ENCODE measurements around the gene MROH8. TPM values are rescaled to one million over a fixed set of nuclear protein-coding genes. Genes with fewer than 3 reads are reported as not detected.
A peak's percentile ranks its signal among the peaks of the same experiment; 100 is the strongest.

The MROH8 gene
- 1 to 10 TPM; 1.7 to 2.2 TPM for total RNA-seq

- Mint-ChIP-seq H3K9me3 (no peaks in the 10 kb centered on the region), H3K27ac (peak within 1 kb of the TSS; percentile 94), H3K27me3 (no peaks in the 10 kb centered on the region), H3K4me3 (peak within 1 kb of the TSS; percentile 92), H3K4me1 (peaks cover 37% of the 10 kb centered on the region), H3K36me3 (ENCODE audit: low read depth) (peaks cover 27% of the 10 kb centered on the region)
- DNase-seq: peak; percentile 97
- CTCF ChIA-PET: interaction anchor here (0.6 to 3.5 kb wide), 9 partner anchors 11 to 676 kb away, joined by 3 to 79 read pairs (median 5); partner anchors contain the start of gene RBL1
- POLR2A ChIA-PET: interaction anchor here (0.6 to 4.4 kb wide), 32 partner anchors 11 to 1784 kb away, joined by 3 to 106 read pairs (median 4); partner anchors contain the start of genes BLCAP, DHX35, MANBAL and RBL1
These were observed at the start of gene MROH8, which contains the start of gene RPN2 for GRCh38 chr20:37178839-37179682. Gene MROH8, minus strand, starts transcription at chr20:37179548. Gene RPN2, plus strand, starts transcription at chr20:37179330. Its CDS starts 27 bp downstream, at chr20:37179357.

- CTCF ChIA-PET: no interaction called here
- no peak for DNase-seq
- H3K36me3 Mint-ChIP-seq (ENCODE audit: low read depth): peaks cover 83% of the 10 kb centered on the region
- H3K9me3 Mint-ChIP-seq: no peaks in the 10 kb centered on the region
- H3K27ac Mint-ChIP-seq: no peak overlapping the region
- POLR2A ChIA-PET: no interaction called here
- H3K4me3 Mint-ChIP-seq: no peak overlapping the region
- no peaks in the 10 kb centered on the region for H3K27me3 Mint-ChIP-seq
- no peaks in the 10 kb centered on the region for H3K4me1 Mint-ChIP-seq
These were observed 49.3 kb upstream of the MROH8 start for GRCh38 chr20:37228656-37229055.

GRCh38 chr20:37228082-37228481, 48.7 kb upstream of the MROH8 start:
- H3K27ac Mint-ChIP-seq: no peak overlapping the region
- CTCF ChIA-PET: interaction anchor here (1.4 to 1.8 kb wide), 2 partner anchors 14 to 32 kb away, joined by 3 to 4 read pairs; no protein-coding TSS in a partner anchor

GRCh38 chr20:37226889-37227288, 47.5 kb upstream of the MROH8 start:
- ChIA-PET CTCF (interaction anchor here (1.4 to 1.8 kb wide), 2 partner anchors 13 to 31 kb away, joined by 3 to 4 read pairs; no protein-coding TSS in a partner anchor), POLR2A (no interaction called here)
- Mint-ChIP-seq H3K36me3 (ENCODE audit: low read depth) (peaks cover 87% of the 10 kb centered on the region), H3K9me3 (no peaks in the 10 kb centered on the region), H3K4me1 (peaks cover 1% of the 10 kb centered on the region), H3K27ac (no peak overlapping the region), H3K4me3 (no peak overlapping the region), H3K27me3 (no peaks in the 10 kb centered on the region)
- no peak for DNase-seq

More at GRCh38 chr20:37228082-37228481, 48.7 kb upstream of the MROH8 start:
- peaks cover 88% of the 10 kb centered on the region for H3K36me3 Mint-ChIP-seq (ENCODE audit: low read depth)
- H3K4me3 Mint-ChIP-seq: no peak overlapping the region
- DNase-seq: no peak
- H3K27me3 Mint-ChIP-seq: no peaks in the 10 kb centered on the region
- POLR2A ChIA-PET: no interaction called here
- H3K4me1 Mint-ChIP-seq: no peaks in the 10 kb centered on the region
- H3K9me3 Mint-ChIP-seq: no peaks in the 10 kb centered on the region

GRCh38 chr20:37225146-37225545, 45.8 kb upstream of the MROH8 start:
- no peak for DNase-seq
- peaks cover 1% of the 10 kb centered on the region for H3K4me1 Mint-ChIP-seq
- CTCF ChIA-PET: interaction anchor here (1.0 to 1.1 kb wide), 2 partner anchors 28 to 160 kb away, joined by 3 to 4 read pairs; no protein-coding TSS in a partner anchor
- POLR2A ChIA-PET: interaction anchor here (0.6 kb wide), 1 partner anchor 471 kb away, joined by 3 read pairs; no protein-coding TSS in a partner anchor
- no peaks in the 10 kb centered on the region for H3K9me3 Mint-ChIP-seq
- peaks cover 76% of the 10 kb centered on the region for H3K36me3 Mint-ChIP-seq (ENCODE audit: low read depth)
- H3K27me3 Mint-ChIP-seq: no peaks in the 10 kb centered on the region
- H3K27ac Mint-ChIP-seq: no peak overlapping the region
- H3K4me3 Mint-ChIP-seq: no peak overlapping the region

GRCh38 chr20:37223053-37223452, 43.7 kb upstream of the MROH8 start:
- Mint-ChIP-seq H3K36me3 (ENCODE audit: low read depth) (peaks cover 72% of the 10 kb centered on the region), H3K9me3 (no peaks in the 10 kb centered on the region), H3K27me3 (no peaks in the 10 kb centered on the region), H3K4me1 (peaks cover 1% of the 10 kb centered on the region), H3K4me3 (no peak overlapping the region), H3K27ac (no peak overlapping the region)
- ChIA-PET CTCF (interaction anchor here (0.6 to 1.0 kb wide), 3 partner anchors 12 to 628 kb away, joined by 3 to 6 read pairs (median 5); no protein-coding TSS in a partner anchor), POLR2A (interaction anchor here (1.7 kb wide), 1 partner anchor 11 kb away, joined by 5 read pairs; no protein-coding TSS in a partner anchor)
- DNase-seq: no peak

- Mint-ChIP-seq H3K4me1 (peaks cover 1% of the 10 kb centered on the region), H3K27ac (no peak overlapping the region), H3K4me3 (no peak overlapping the region), H3K27me3 (no peaks in the 10 kb centered on the region), H3K36me3 (ENCODE audit: low read depth) (peaks cover 64% of the 10 kb centered on the region), H3K9me3 (no peaks in the 10 kb centered on the region)
- ChIA-PET CTCF (no interaction called here), POLR2A (no interaction called here)
- DNase-seq: no peak
These were observed 42.7 kb upstream of the MROH8 start for GRCh38 chr20:37222086-37222485.

- Mint-ChIP-seq H3K4me1 (peaks cover 1% of the 10 kb centered on the region), H3K27me3 (no peaks in the 10 kb centered on the region), H3K9me3 (no peaks in the 10 kb centered on the region), H3K27ac (no peak overlapping the region), H3K4me3 (no peak overlapping the region), H3K36me3 (ENCODE audit: low read depth) (peaks cover 65% of the 10 kb centered on the region)
- ChIA-PET CTCF (interaction anchor here (0.5 to 1.2 kb wide), 3 partner anchors 20 to 27 kb away, joined by 3 to 7 read pairs (median 4); no protein-coding TSS in a partner anchor), POLR2A (interaction anchor here (1.0 kb wide), 1 partner anchor 42 kb away, joined by 4 read pairs; the partner anchor contains the start of genes MROH8 and RPN2)
- no peak for DNase-seq
These were observed 41.4 kb upstream of the MROH8 start for GRCh38 chr20:37220731-37221130.

- Mint-ChIP-seq H3K36me3 (ENCODE audit: low read depth) (peaks cover 66% of the 10 kb centered on the region), H3K4me1 (peaks cover 1% of the 10 kb centered on the region), H3K27ac (no peak overlapping the region), H3K27me3 (no peaks in the 10 kb centered on the region), H3K4me3 (no peak overlapping the region), H3K9me3 (no peaks in the 10 kb centered on the region)
- POLR2A ChIA-PET: interaction anchor here (1.0 kb wide), 1 partner anchor 41 kb away, joined by 4 read pairs; the partner anchor contains the start of genes MROH8 and RPN2
- no peak for DNase-seq
- CTCF ChIA-PET: interaction anchor here (1.2 kb wide), 1 partner anchor 25 kb away, joined by 7 read pairs; no protein-coding TSS in a partner anchor
These were observed 40.7 kb upstream of the MROH8 start for GRCh38 chr20:37219751-37220668.

- no peaks in the 10 kb centered on the region for H3K27me3 Mint-ChIP-seq
- DNase-seq: no peak
- peaks cover 1% of the 10 kb centered on the region for H3K4me1 Mint-ChIP-seq
- ChIA-PET POLR2A (no interaction called here), CTCF (no interaction called here)
- no peak overlapping the region for H3K27ac Mint-ChIP-seq
- peaks cover 63% of the 10 kb centered on the region for H3K36me3 Mint-ChIP-seq (ENCODE audit: low read depth)
- no peak overlapping the region for H3K4me3 Mint-ChIP-seq
- no peaks in the 10 kb centered on the region for H3K9me3 Mint-ChIP-seq
These were observed 39.6 kb upstream of the MROH8 start for GRCh38 chr20:37218976-37219375.

- peaks cover 63% of the 10 kb centered on the region for H3K36me3 Mint-ChIP-seq (ENCODE audit: low read depth)
- POLR2A ChIA-PET: no interaction called here
- H3K4me3 Mint-ChIP-seq: no peak overlapping the region
- no peak for DNase-seq
- peaks cover 1% of the 10 kb centered on the region for H3K4me1 Mint-ChIP-seq
- no peak overlapping the region for H3K27ac Mint-ChIP-seq
- CTCF ChIA-PET: no interaction called here
- no peaks in the 10 kb centered on the region for H3K9me3 Mint-ChIP-seq
- no peaks in the 10 kb centered on the region for H3K27me3 Mint-ChIP-seq
These were observed 39.1 kb upstream of the MROH8 start for GRCh38 chr20:37218441-37218840.

GRCh38 chr20:37209661-37210314, 30.4 kb upstream of the MROH8 start:
- CTCF ChIA-PET: interaction anchor here (0.7 to 3.0 kb wide), 3 partner anchors 12 to 27 kb away, joined by 3 to 17 read pairs (median 3); no protein-coding TSS in a partner anchor
- Mint-ChIP-seq H3K4me3 (no peak overlapping the region), H3K36me3 (ENCODE audit: low read depth) (peaks cover 60% of the 10 kb centered on the region), H3K9me3 (no peaks in the 10 kb centered on the region), H3K27me3 (no peaks in the 10 kb centered on the region), H3K4me1 (no peaks in the 10 kb centered on the region), H3K27ac (no peak overlapping the region)
- POLR2A ChIA-PET: interaction anchor here (0.7 kb wide), 1 partner anchor 8 kb away, joined by 3 read pairs; no protein-coding TSS in a partner anchor
- DNase-seq: peak; percentile 1

Data from activated CD4-positive, alpha-beta memory T cell treated with anti-CD3 and anti-CD28 coated beads, Interleukin-2, amount 10 ng/mL, durations not matched to agents 7 days and 5 days (primary cell).